ENCODE data around the gene TMEM219.

The TMEM219 gene

GRCh38 chr16:30003670-30004423, 42.0 kb downstream of the TMEM219 start:
- H3K9ac ChIP-seq (ENCODE audit: low read length) = no peak overlapping the region
- H3K36me3 ChIP-seq (ENCODE audit: insufficient read depth, low read length) = peaks cover 32% of the 10 kb centered on the region
- H3K4me2 ChIP-seq (ENCODE audit: low read length) = no peak overlapping the region

GRCh38 chr16:30004424-30004776, 42.5 kb downstream of the TMEM219 start:
- H3K79me2 ChIP-seq (ENCODE audit: insufficient read depth, low read length) = no peaks in the 10 kb centered on the region
- H3K36me3 ChIP-seq (ENCODE audit: insufficient read depth, low read length) = peaks cover 30% of the 10 kb centered on the region
- H3K9me2 ChIP-seq (ENCODE audit: low read depth, low read length) = no peaks in the 10 kb centered on the region
- no peaks in the 10 kb centered on the region for H4K20me1 ChIP-seq (ENCODE audit: insufficient read depth, low read length)
- no peaks in the 10 kb centered on the region for H3K4me1 ChIP-seq (ENCODE audit: insufficient read depth, low read length, severe bottlenecking)
- no peak overlapping the region for H3K4me2 ChIP-seq (ENCODE audit: low read length)
- no peak overlapping the region for H2AFZ ChIP-seq (ENCODE audit: low read length)
- no peak overlapping the region for H3K9ac ChIP-seq (ENCODE audit: low read length)
- H3K9me3 ChIP-seq (ENCODE audit: low read length) = no peaks in the 10 kb centered on the region
- TF ChIP-seq EZH2 (IDR thresholded peaks at IDR 0.05; ENCODE audit: borderline replicate concordance, low read length) (no peak), CTCF (IDR thresholded peaks at IDR 0.05; ENCODE audit: low read length) (no peak)
- H3K27me3 ChIP-seq (ENCODE audit: insufficient read depth, low read length) = no peaks in the 10 kb centered on the region; the same call in none of the 2 replicates
- no peak overlapping the region for H3K4me3 ChIP-seq (ENCODE audit: low read depth, low read length, poor library complexity, severe bottlenecking)
- no peaks in the 10 kb centered on the region for H3F3A ChIP-seq (ENCODE audit: insufficient read depth, low read length)
- H3K27ac ChIP-seq (ENCODE audit: low read depth, low read length, poor library complexity, severe bottlenecking) = no peak overlapping the region

More at GRCh38 chr16:30003670-30004423, 42.0 kb downstream of the TMEM219 start:
- Histone ChIP-seq H3K79me2 (ENCODE audit: insufficient read depth, low read length) (no peaks in the 10 kb centered on the region), H3K27ac (ENCODE audit: low read depth, low read length, poor library complexity, severe bottlenecking) (no peak overlapping the region), H3K9me3 (ENCODE audit: low read length) (no peaks in the 10 kb centered on the region), H2AFZ (ENCODE audit: low read length) (no peak overlapping the region), H4K20me1 (ENCODE audit: insufficient read depth, low read length) (no peaks in the 10 kb centered on the region), H3K4me3 (ENCODE audit: low read depth, low read length, poor library complexity, severe bottlenecking) (no peak overlapping the region), H3K27me3 (ENCODE audit: insufficient read depth, low read length) (no peaks in the 10 kb centered on the region; the same call in 1 of the 2 replicates), H3K4me1 (ENCODE audit: insufficient read depth, low read length, severe bottlenecking) (no peaks in the 10 kb centered on the region), H3K9me2 (ENCODE audit: low read depth, low read length) (no peaks in the 10 kb centered on the region), H3F3A (ENCODE audit: insufficient read depth, low read length) (no peaks in the 10 kb centered on the region)
- TF ChIP-seq EZH2 (IDR thresholded peaks at IDR 0.05; ENCODE audit: borderline replicate concordance, low read length) = no peak
- no peak for TF ChIP-seq CTCF (IDR thresholded peaks at IDR 0.05; ENCODE audit: low read length)

- no peaks in the 10 kb centered on the region for H3K4me1 ChIP-seq (ENCODE audit: insufficient read depth, low read length, severe bottlenecking)
- no peak overlapping the region for H3K27ac ChIP-seq (ENCODE audit: low read depth, low read length, poor library complexity, severe bottlenecking)
- H3K9me3 ChIP-seq (ENCODE audit: low read length) = no peaks in the 10 kb centered on the region
- H3K36me3 ChIP-seq (ENCODE audit: insufficient read depth, low read length) = peaks cover 25% of the 10 kb centered on the region
- TF ChIP-seq EZH2 (IDR thresholded peaks at IDR 0.05; ENCODE audit: borderline replicate concordance, low read length) (no peak), CTCF (IDR thresholded peaks at IDR 0.05; ENCODE audit: low read length) (no peak)
- no peak overlapping the region for H3K4me2 ChIP-seq (ENCODE audit: low read length)
- H3K4me3 ChIP-seq (ENCODE audit: low read depth, low read length, poor library complexity, severe bottlenecking) = no peak overlapping the region
- H3F3A ChIP-seq (ENCODE audit: insufficient read depth, low read length) = no peaks in the 10 kb centered on the region
- no peaks in the 10 kb centered on the region for H3K9me2 ChIP-seq (ENCODE audit: low read depth, low read length)
- no peak overlapping the region for H3K9ac ChIP-seq (ENCODE audit: low read length)
- no peaks in the 10 kb centered on the region; the same call in none of the 2 replicates for H3K27me3 ChIP-seq (ENCODE audit: insufficient read depth, low read length)
- no peak overlapping the region for H2AFZ ChIP-seq (ENCODE audit: low read length)
- H4K20me1 ChIP-seq (ENCODE audit: insufficient read depth, low read length) = no peaks in the 10 kb centered on the region
- H3K79me2 ChIP-seq (ENCODE audit: insufficient read depth, low read length) = no peaks in the 10 kb centered on the region
Observed at GRCh38 chr16:30004811-30005242, 42.9 kb downstream of the TMEM219 start.
